Effector memory CD8-positive, alpha-beta T cell (primary cell): ENCODE results near the gene HAPLN3.
A peak's percentile ranks its signal among the peaks of the same experiment; 100 is the strongest.

Source experiments
- ATAC-seq: fragments of 150-1000 bp; cut with Tn5 transposase; replicated peaks from 2 replicates; pipeline ENCODE4 v1.10.0; 2021; ENCODE audit warnings: mild to moderate bottlenecking, moderate library complexity
- DNase-seq, 3 experiments: peaks; one replicate each; pipeline ENCODE4 v3.0.0; 2021
- H3K27ac Mint-ChIP-seq, 2 donors: one replicate each; pipeline ENCODE4 v1.8.0; 2022; ENCODE audit warnings: mild to moderate bottlenecking in 2 of 2, mixed read lengths in 2 of 2, moderate library complexity in 2 of 2
- H3K27me3 Mint-ChIP-seq, 2 donors: one replicate each; pipeline ENCODE4 v1.8.0; 2022; ENCODE audit warnings: mixed read lengths in 2 of 2
- H3K36me3 Mint-ChIP-seq: one replicate; pipeline ENCODE4 v1.8.0; 2022; ENCODE audit warnings: mild to moderate bottlenecking, moderate library complexity, mixed read lengths; ENCODE audit not compliant: insufficient read depth
- H3K4me1 Mint-ChIP-seq, 2 donors: one replicate each; pipeline ENCODE4 v1.8.0; 2022; ENCODE audit warnings: low read depth in 2 of 2, mixed read lengths in 2 of 2
- H3K4me3 Mint-ChIP-seq, 2 donors: one replicate each; pipeline ENCODE4 v1.8.0; 2022; ENCODE audit warnings: mild to moderate bottlenecking in 2 of 2, mixed read lengths in 2 of 2, moderate library complexity in 2 of 2
- H3K9me3 Mint-ChIP-seq, 2 donors: one replicate each; pipeline ENCODE4 v1.8.0; 2022; ENCODE audit warnings: mixed read lengths in 2 of 2

Gene HAPLN3

GRCh38 chr15:88852476-88852875 lies 42.9 kb downstream of the HAPLN3 start:
- DNase-seq (no peak), ATAC-seq (no peak)
- Mint-ChIP-seq H3K9me3 (peaks cover 5 to 8% of the 10 kb centered on the region in 2 donors), H3K4me3 (no peak overlapping the region), H3K27ac (no peak overlapping the region), H3K36me3 (no peaks in the 10 kb centered on the region), H3K4me1 (no peaks in the 10 kb centered on the region), H3K27me3 (peaks cover 25 to 56% of the 10 kb centered on the region in 2 donors)

- DNase-seq: no peak
- H3K4me3 Mint-ChIP-seq: no peak overlapping the region
- no peak overlapping the region for H3K27ac Mint-ChIP-seq
- no peaks in the 10 kb centered on the region for H3K4me1 Mint-ChIP-seq
- peaks cover 25 to 63% of the 10 kb centered on the region in 2 donors for H3K27me3 Mint-ChIP-seq
- no peaks in the 10 kb centered on the region for H3K36me3 Mint-ChIP-seq
- no peak for ATAC-seq
- H3K9me3 Mint-ChIP-seq: peaks cover under 1 to 3% of the 10 kb centered on the region in 2 donors
Measured at GRCh38 chr15:88849376-88850072, 45.8 kb downstream of the HAPLN3 start.

- DNase-seq (no peak), ATAC-seq (no peak)
- Mint-ChIP-seq H3K27ac (no peak overlapping the region), H3K4me3 (no peak overlapping the region), H3K36me3 (no peaks in the 10 kb centered on the region), H3K9me3 (no peaks in the 10 kb centered on the region), H3K4me1 (no peaks in the 10 kb centered on the region), H3K27me3 (peaks cover 25 to 65% of the 10 kb centered on the region in 2 donors)
Measured at GRCh38 chr15:88848203-88848602, 47.1 kb downstream of the HAPLN3 start.

- no peak overlapping the region for H3K4me3 Mint-ChIP-seq
- H3K36me3 Mint-ChIP-seq: no peaks in the 10 kb centered on the region
- no peak overlapping the region for H3K27ac Mint-ChIP-seq
- peaks cover 20 to 61% of the 10 kb centered on the region in 2 donors for H3K27me3 Mint-ChIP-seq
- no peaks in the 10 kb centered on the region for H3K4me1 Mint-ChIP-seq
- DNase-seq: no peak
- H3K9me3 Mint-ChIP-seq: no peaks in the 10 kb centered on the region
- no peak for ATAC-seq
Measured at GRCh38 chr15:88847144-88847543, 48.2 kb downstream of the HAPLN3 start.

- no peaks in the 10 kb centered on the region for H3K36me3 Mint-ChIP-seq
- H3K9me3 Mint-ChIP-seq: no peaks in the 10 kb centered on the region
- DNase-seq (no peak), ATAC-seq (no peak)
- no peak overlapping the region for H3K27ac Mint-ChIP-seq
- no peak overlapping the region for H3K4me3 Mint-ChIP-seq
- H3K4me1 Mint-ChIP-seq: no peaks in the 10 kb centered on the region
- peaks cover 17 to 49% of the 10 kb centered on the region in 2 donors for H3K27me3 Mint-ChIP-seq
Measured at GRCh38 chr15:88845616-88846015, 49.7 kb downstream of the HAPLN3 start.

GRCh38 chr15:88844749-88845386 lies 50.5 kb downstream of the HAPLN3 start:
- Mint-ChIP-seq H3K4me1 (no peaks in the 10 kb centered on the region), H3K36me3 (no peaks in the 10 kb centered on the region), H3K27me3 (peaks cover 11 to 49% of the 10 kb centered on the region in 2 donors), H3K4me3 (no peak overlapping the region), H3K9me3 (no peaks in the 10 kb centered on the region), H3K27ac (no peak overlapping the region)
- DNase-seq: no peak
- no peak for ATAC-seq

- Mint-ChIP-seq H3K4me1 (no peaks in the 10 kb centered on the region), H3K9me3 (no peaks in the 10 kb centered on the region), H3K27ac (no peak overlapping the region), H3K36me3 (no peaks in the 10 kb centered on the region), H3K27me3 (peaks cover 6 to 49% of the 10 kb centered on the region in 2 donors), H3K4me3 (no peak overlapping the region)
- DNase-seq (no peak), ATAC-seq (no peak)
Measured at GRCh38 chr15:88843334-88843733, 52.0 kb downstream of the HAPLN3 start.

- Mint-ChIP-seq H3K36me3 (no peaks in the 10 kb centered on the region), H3K27me3 (peaks cover 13 to 42% of the 10 kb centered on the region in 2 donors), H3K4me3 (no peak overlapping the region), H3K27ac (no peak overlapping the region), H3K9me3 (no peaks in the 10 kb centered on the region), H3K4me1 (no peaks in the 10 kb centered on the region)
- ATAC-seq (no peak), DNase-seq (no peak)
Measured at GRCh38 chr15:88842156-88842555, 53.2 kb downstream of the HAPLN3 start.

- ATAC-seq (no peak), DNase-seq (no peak)
- H3K4me3 Mint-ChIP-seq: no peak overlapping the region
- no peaks in the 10 kb centered on the region for H3K9me3 Mint-ChIP-seq
- H3K4me1 Mint-ChIP-seq: no peaks in the 10 kb centered on the region
- no peak overlapping the region for H3K27ac Mint-ChIP-seq
- H3K36me3 Mint-ChIP-seq: no peaks in the 10 kb centered on the region
- peaks cover 13 to 37% of the 10 kb centered on the region in 2 donors for H3K27me3 Mint-ChIP-seq
Measured at GRCh38 chr15:88841236-88841635, 54.1 kb downstream of the HAPLN3 start.

GRCh38 chr15:88839961-88840360 lies 55.4 kb downstream of the HAPLN3 start:
- H3K27me3 Mint-ChIP-seq: peaks cover 13 to 37% of the 10 kb centered on the region in 2 donors
- ATAC-seq: no peak
- H3K4me1 Mint-ChIP-seq: no peaks in the 10 kb centered on the region
- H3K9me3 Mint-ChIP-seq: no peaks in the 10 kb centered on the region
- H3K27ac Mint-ChIP-seq: no peak overlapping the region
- H3K4me3 Mint-ChIP-seq: no peak overlapping the region
- H3K36me3 Mint-ChIP-seq: no peaks in the 10 kb centered on the region
- no peak for DNase-seq

- Mint-ChIP-seq H3K36me3 (no peaks in the 10 kb centered on the region), H3K9me3 (no peaks in the 10 kb centered on the region), H3K27me3 (peaks cover 13 to 37% of the 10 kb centered on the region in 2 donors), H3K4me3 (no peak overlapping the region), H3K27ac (no peak overlapping the region), H3K4me1 (peaks cover 0 to 4% of the 10 kb centered on the region in 2 donors)
- ATAC-seq: no peak
- DNase-seq: no peak
Measured at GRCh38 chr15:88839146-88839545, 56.2 kb downstream of the HAPLN3 start.

GRCh38 chr15:88838667-88839066 lies 56.7 kb downstream of the HAPLN3 start:
- Mint-ChIP-seq H3K36me3 (no peaks in the 10 kb centered on the region), H3K27me3 (peaks cover 13 to 37% of the 10 kb centered on the region in 2 donors), H3K4me3 (no peak overlapping the region), H3K9me3 (no peaks in the 10 kb centered on the region), H3K4me1 (peaks cover 0 to 4% of the 10 kb centered on the region in 2 donors), H3K27ac (no peak overlapping the region)
- ATAC-seq (no peak), DNase-seq (no peak)

- Mint-ChIP-seq H3K36me3 (no peaks in the 10 kb centered on the region), H3K9me3 (no peaks in the 10 kb centered on the region), H3K4me1 (peaks cover 0 to 4% of the 10 kb centered on the region in 2 donors), H3K4me3 (no peak overlapping the region), H3K27ac (no peak overlapping the region), H3K27me3 (peaks cover 13 to 26% of the 10 kb centered on the region in 2 donors)
- DNase-seq: no peak
- no peak for ATAC-seq
Measured at GRCh38 chr15:88835646-88836045, 59.7 kb downstream of the HAPLN3 start.

GRCh38 chr15:88835119-88835518 lies 60.2 kb downstream of the HAPLN3 start:
- DNase-seq: no peak
- no peaks in the 10 kb centered on the region for H3K9me3 Mint-ChIP-seq
- H3K4me1 Mint-ChIP-seq: peaks cover 0 to 4% of the 10 kb centered on the region in 2 donors
- no peak overlapping the region for H3K4me3 Mint-ChIP-seq
- peaks cover 13 to 21% of the 10 kb centered on the region in 2 donors for H3K27me3 Mint-ChIP-seq
- no peaks in the 10 kb centered on the region for H3K36me3 Mint-ChIP-seq
- no peak for ATAC-seq
- H3K27ac Mint-ChIP-seq: peak overlapping the region in 1 of 2 donors; percentile 1
